HL-60 (cell line): ENCODE data around the gene TMEM45A.

Source experiments
- CTCF ChIP-seq: IDR thresholded peaks from one replicate; pipeline ENCODE4 v1.5.1; 2011; ENCODE audit warnings: low read length, control low read depth, inconsistent platforms; ENCODE audit not compliant: insufficient read depth
- GABPA ChIP-seq: IDR thresholded peaks from 2 replicates; pipeline ENCODE4 v1.6.1; 2012; ENCODE audit warnings: low read depth
- POLR2AphosphoS5 ChIP-seq: IDR thresholded peaks from 2 replicates; pipeline ENCODE4 v1.6.1; 2012; ENCODE audit warnings: low read depth
- REST ChIP-seq: IDR thresholded peaks from 2 replicates; pipeline ENCODE4 v1.6.1; 2012; ENCODE audit warnings: low read depth; ENCODE audit not compliant: insufficient replicate concordance
- SPI1 ChIP-seq: IDR thresholded peaks from 2 replicates; pipeline ENCODE4 v1.6.1; 2012; ENCODE audit warnings: low read depth, mild to moderate bottlenecking, borderline replicate concordance

- TF ChIP-seq CTCF (no peak), REST (no peak), POLR2AphosphoS5 (no peak), SPI1 (no peak), GABPA (no peak)
Observed at GRCh38 chr3:100482176-100482575, 10.2 kb upstream of the TMEM45A start.
